ENCODE measurements around the gene ACOT13. TPM values are rescaled to one million over a fixed set of nuclear protein-coding genes. Genes with fewer than 3 reads are reported as not detected.
A peak's percentile ranks its signal among the peaks of the same experiment; 100 is the strongest.

ACOT13 gene
- polyA plus RNA-seq (2013, experiment 1 of 2): 43.3 TPM
- polyA plus RNA-seq (2013, experiment 2 of 2): 44.4 TPM

GRCh38 chr6:24666641-24667377 is at the start of gene ACOT13, which contains the start of gene TDP2:
ACOT13 (plus strand) TSS chr6:24667077; CDS start chr6:24667264, 187 bp downstream.
TDP2 (minus strand) TSS chr6:24666899; CDS start chr6:24666862, 37 bp downstream.
- peak within 1 kb of the TSS; percentile 30 for H2BK12ac ChIP-seq (ENCODE audit: low read length)
- peak within 1 kb of the TSS; percentile 78 for H2AK5ac ChIP-seq (ENCODE audit: low read depth, low read length)
- peak within 1 kb of the TSS; percentile 69 for H3K4ac ChIP-seq (ENCODE audit: low read length)
- H3K9me3 ChIP-seq (replicated peaks in 1 of 2; ENCODE audit: control insufficient read depth in 2 of 2, insufficient read depth in 1 of 2, low read depth in 1 of 2, low read length in 2 of 2): peaks cover 0 to 24% of the 10 kb centered on the region in 2 donors
- WGBS, 2 donors (ENCODE audit: extremely low coverage in 2 of 2, insufficient read length in 2 of 2, insufficient replicate concordance in 1 of 2): no CpG with 5 or more reads among the region's 62 CpGs
- H4K8ac ChIP-seq (ENCODE audit: low read depth, low read length): peak within 1 kb of the TSS; percentile 86
- H3K36me3 ChIP-seq (replicated peaks in 1 of 2; ENCODE audit: control insufficient read depth in 2 of 2, insufficient read depth in 2 of 2, low read length in 2 of 2): peaks cover 6 to 39% of the 10 kb centered on the region in 2 donors
- peak within 1 kb of the TSS; percentile 82 for H4K91ac ChIP-seq (ENCODE audit: low read depth, low read length, poor library complexity)
- peaks cover 9 to 10% of the 10 kb centered on the region in 2 donors for H3K4me1 ChIP-seq (ENCODE audit: control insufficient read depth in 2 of 2, insufficient read depth in 1 of 2, low read depth in 1 of 2, low read length in 2 of 2)
- H3K4me2 ChIP-seq (ENCODE audit: insufficient read depth, low read length, poor library complexity, severe bottlenecking): peak within 1 kb of the TSS; percentile 76
- peak within 1 kb of the TSS; percentile 95 for H3K27ac ChIP-seq (replicated peaks; ENCODE audit: low read length)
- H3K4me3 ChIP-seq (ENCODE audit: low read length in 2 of 2): peak within 1 kb of the TSS; percentile 92 to 93
- H3K18ac ChIP-seq (ENCODE audit: low read length): peak within 1 kb of the TSS; percentile 100
- peak within 1 kb of the TSS; percentile 98 for H2BK5ac ChIP-seq (ENCODE audit: low read length)
- peak within 1 kb of the TSS; percentile 75 for H2BK120ac ChIP-seq (ENCODE audit: low read depth, low read length)
- H3K79me1 ChIP-seq (ENCODE audit: low read depth, low read length): peaks cover 2% of the 10 kb centered on the region
- H2AFZ ChIP-seq (ENCODE audit: low read length): peak within 1 kb of the TSS; percentile 96
- no peaks in the 10 kb centered on the region for H3K27me3 ChIP-seq (ENCODE audit: control insufficient read depth in 3 of 3, insufficient read depth in 3 of 3, low read depth in 1 of 3, low read length in 3 of 3)
- H3K9ac ChIP-seq (ENCODE audit: low read depth, low read length, poor library complexity): peak within 1 kb of the TSS; percentile 99
- DNase-seq (ENCODE audit: low spot score): peak; percentile 96
- peak within 1 kb of the TSS; percentile 84 for H3K14ac ChIP-seq (ENCODE audit: low read length)
- H2BK15ac ChIP-seq (ENCODE audit: low read length): peak within 1 kb of the TSS; percentile 100
- H3K23ac ChIP-seq (ENCODE audit: low read depth, low read length, poor library complexity): peak within 1 kb of the TSS; percentile 96

- Histone ChIP-seq H3K4me1 (ENCODE audit: control insufficient read depth in 2 of 2, insufficient read depth in 1 of 2, low read depth in 1 of 2, low read length in 2 of 2) (no peaks in the 10 kb centered on the region), H4K8ac (ENCODE audit: low read depth, low read length) (no peak overlapping the region), H2BK120ac (ENCODE audit: low read depth, low read length) (no peak overlapping the region), H4K91ac (ENCODE audit: low read depth, low read length, poor library complexity) (no peak overlapping the region), H3K18ac (ENCODE audit: low read length) (no peak overlapping the region), H3K9ac (ENCODE audit: low read depth, low read length, poor library complexity) (no peak overlapping the region), H2BK12ac (ENCODE audit: low read length) (no peak overlapping the region), H2AK5ac (ENCODE audit: low read depth, low read length) (no peak overlapping the region), H3K4ac (ENCODE audit: low read length) (no peak overlapping the region), H3K27me3 (ENCODE audit: control insufficient read depth in 3 of 3, insufficient read depth in 3 of 3, low read depth in 1 of 3, low read length in 3 of 3) (no peaks in the 10 kb centered on the region), H3K14ac (ENCODE audit: low read length) (no peak overlapping the region), H2BK5ac (ENCODE audit: low read length) (no peak overlapping the region), H2BK15ac (ENCODE audit: low read length) (no peak overlapping the region), H3K4me2 (ENCODE audit: insufficient read depth, low read length, poor library complexity, severe bottlenecking) (no peak overlapping the region), H3K27ac (replicated peaks; ENCODE audit: low read length) (no peak overlapping the region), H3K23ac (ENCODE audit: low read depth, low read length, poor library complexity) (no peak overlapping the region), H3K79me1 (ENCODE audit: low read depth, low read length) (no peaks in the 10 kb centered on the region), H3K4me3 (ENCODE audit: low read length in 2 of 2) (no peak overlapping the region), H3K36me3 (replicated peaks in 1 of 2; ENCODE audit: control insufficient read depth in 2 of 2, insufficient read depth in 2 of 2, low read length in 2 of 2) (no peaks in the 10 kb centered on the region), H3K9me3 (replicated peaks in 1 of 2; ENCODE audit: control insufficient read depth in 2 of 2, insufficient read depth in 1 of 2, low read depth in 1 of 2, low read length in 2 of 2) (no peaks in the 10 kb centered on the region), H2AFZ (ENCODE audit: low read length) (no peak overlapping the region)
- DNase-seq (ENCODE audit: low spot score): no peak
- WGBS, 2 donors (ENCODE audit: extremely low coverage in 2 of 2, insufficient read length in 2 of 2, insufficient replicate concordance in 1 of 2): no CpG with 5 or more reads among the region's 5 CpGs
Observed at GRCh38 chr6:24619661-24620060, 47.2 kb upstream of the ACOT13 start.

GRCh38 chr6:24620637-24621036 is 46.2 kb upstream of the ACOT13 start:
- no peak overlapping the region for H3K4me3 ChIP-seq (ENCODE audit: low read length in 2 of 2)
- no peak overlapping the region for H3K9ac ChIP-seq (ENCODE audit: low read depth, low read length, poor library complexity)
- no peak overlapping the region for H2BK5ac ChIP-seq (ENCODE audit: low read length)
- H3K14ac ChIP-seq (ENCODE audit: low read length): no peak overlapping the region
- no peak overlapping the region for H3K4me2 ChIP-seq (ENCODE audit: insufficient read depth, low read length, poor library complexity, severe bottlenecking)
- H2BK120ac ChIP-seq (ENCODE audit: low read depth, low read length): no peak overlapping the region
- no peak overlapping the region for H3K18ac ChIP-seq (ENCODE audit: low read length)
- no peak for DNase-seq (ENCODE audit: low spot score)
- H3K79me1 ChIP-seq (ENCODE audit: low read depth, low read length): no peaks in the 10 kb centered on the region
- no peak overlapping the region for H3K27ac ChIP-seq (replicated peaks; ENCODE audit: low read length)
- no peaks in the 10 kb centered on the region for H3K27me3 ChIP-seq (ENCODE audit: control insufficient read depth in 3 of 3, insufficient read depth in 3 of 3, low read depth in 1 of 3, low read length in 3 of 3)
- no peak overlapping the region for H2BK12ac ChIP-seq (ENCODE audit: low read length)
- no peak overlapping the region for H4K91ac ChIP-seq (ENCODE audit: low read depth, low read length, poor library complexity)
- no peaks in the 10 kb centered on the region for H3K9me3 ChIP-seq (replicated peaks in 1 of 2; ENCODE audit: control insufficient read depth in 2 of 2, insufficient read depth in 1 of 2, low read depth in 1 of 2, low read length in 2 of 2)
- H2AK5ac ChIP-seq (ENCODE audit: low read depth, low read length): no peak overlapping the region
- no peaks in the 10 kb centered on the region for H3K36me3 ChIP-seq (replicated peaks in 1 of 2; ENCODE audit: control insufficient read depth in 2 of 2, insufficient read depth in 2 of 2, low read length in 2 of 2)
- no peak overlapping the region for H2BK15ac ChIP-seq (ENCODE audit: low read length)
- no peak overlapping the region for H3K23ac ChIP-seq (ENCODE audit: low read depth, low read length, poor library complexity)
- no CpG with 5 or more reads among the region's 3 CpGs for WGBS, 2 donors (ENCODE audit: extremely low coverage in 2 of 2, insufficient read length in 2 of 2, insufficient replicate concordance in 1 of 2)
- no peaks in the 10 kb centered on the region for H3K4me1 ChIP-seq (ENCODE audit: control insufficient read depth in 2 of 2, insufficient read depth in 1 of 2, low read depth in 1 of 2, low read length in 2 of 2)
- no peak overlapping the region for H4K8ac ChIP-seq (ENCODE audit: low read depth, low read length)
- no peak overlapping the region for H2AFZ ChIP-seq (ENCODE audit: low read length)
- H3K4ac ChIP-seq (ENCODE audit: low read length): no peak overlapping the region

GRCh38 chr6:24621626-24622289 is 45.1 kb upstream of the ACOT13 start:
- Histone ChIP-seq H3K27me3 (ENCODE audit: control insufficient read depth in 3 of 3, insufficient read depth in 3 of 3, low read depth in 1 of 3, low read length in 3 of 3) (peaks cover 0 to 3% (median 0%) of the 10 kb centered on the region in 3 experiments), H4K91ac (ENCODE audit: low read depth, low read length, poor library complexity) (no peak overlapping the region), H3K9me3 (replicated peaks in 1 of 2; ENCODE audit: control insufficient read depth in 2 of 2, insufficient read depth in 1 of 2, low read depth in 1 of 2, low read length in 2 of 2) (no peaks in the 10 kb centered on the region), H3K18ac (ENCODE audit: low read length) (no peak overlapping the region), H3K4ac (ENCODE audit: low read length) (no peak overlapping the region), H2AK5ac (ENCODE audit: low read depth, low read length) (no peak overlapping the region), H2AFZ (ENCODE audit: low read length) (no peak overlapping the region), H3K4me2 (ENCODE audit: insufficient read depth, low read length, poor library complexity, severe bottlenecking) (no peak overlapping the region), H3K36me3 (replicated peaks in 1 of 2; ENCODE audit: control insufficient read depth in 2 of 2, insufficient read depth in 2 of 2, low read length in 2 of 2) (no peaks in the 10 kb centered on the region), H2BK120ac (ENCODE audit: low read depth, low read length) (no peak overlapping the region), H3K4me3 (ENCODE audit: low read length in 2 of 2) (no peak overlapping the region), H3K23ac (ENCODE audit: low read depth, low read length, poor library complexity) (no peak overlapping the region), H3K4me1 (ENCODE audit: control insufficient read depth in 2 of 2, insufficient read depth in 1 of 2, low read depth in 1 of 2, low read length in 2 of 2) (no peaks in the 10 kb centered on the region), H2BK12ac (ENCODE audit: low read length) (no peak overlapping the region), H3K9ac (ENCODE audit: low read depth, low read length, poor library complexity) (no peak overlapping the region), H2BK5ac (ENCODE audit: low read length) (no peak overlapping the region), H3K79me1 (ENCODE audit: low read depth, low read length) (no peaks in the 10 kb centered on the region), H3K14ac (ENCODE audit: low read length) (no peak overlapping the region), H2BK15ac (ENCODE audit: low read length) (no peak overlapping the region), H3K27ac (replicated peaks; ENCODE audit: low read length) (no peak overlapping the region), H4K8ac (ENCODE audit: low read depth, low read length) (no peak overlapping the region)
- no peak for DNase-seq (ENCODE audit: low spot score)
- WGBS, 2 donors (ENCODE audit: extremely low coverage in 2 of 2, insufficient read length in 2 of 2, insufficient replicate concordance in 1 of 2): no CpG with 5 or more reads among the region's 7 CpGs

All from neuronal stem cell (in vitro differentiated cells).